ENCODE measurements around the gene COQ8B.
"Not testable (repeated sequence)": the region's sequence is repeated elsewhere in the genome, so short reads cannot be mapped to it uniquely, and the experiment has no call there.

- not testable (repeated sequence) for TF ChIP-seq EP300, POLR2AphosphoS5, POLR2A (IDR thresholded peaks at IDR 0.05)
- TF ChIP-seq, protein P1, sequence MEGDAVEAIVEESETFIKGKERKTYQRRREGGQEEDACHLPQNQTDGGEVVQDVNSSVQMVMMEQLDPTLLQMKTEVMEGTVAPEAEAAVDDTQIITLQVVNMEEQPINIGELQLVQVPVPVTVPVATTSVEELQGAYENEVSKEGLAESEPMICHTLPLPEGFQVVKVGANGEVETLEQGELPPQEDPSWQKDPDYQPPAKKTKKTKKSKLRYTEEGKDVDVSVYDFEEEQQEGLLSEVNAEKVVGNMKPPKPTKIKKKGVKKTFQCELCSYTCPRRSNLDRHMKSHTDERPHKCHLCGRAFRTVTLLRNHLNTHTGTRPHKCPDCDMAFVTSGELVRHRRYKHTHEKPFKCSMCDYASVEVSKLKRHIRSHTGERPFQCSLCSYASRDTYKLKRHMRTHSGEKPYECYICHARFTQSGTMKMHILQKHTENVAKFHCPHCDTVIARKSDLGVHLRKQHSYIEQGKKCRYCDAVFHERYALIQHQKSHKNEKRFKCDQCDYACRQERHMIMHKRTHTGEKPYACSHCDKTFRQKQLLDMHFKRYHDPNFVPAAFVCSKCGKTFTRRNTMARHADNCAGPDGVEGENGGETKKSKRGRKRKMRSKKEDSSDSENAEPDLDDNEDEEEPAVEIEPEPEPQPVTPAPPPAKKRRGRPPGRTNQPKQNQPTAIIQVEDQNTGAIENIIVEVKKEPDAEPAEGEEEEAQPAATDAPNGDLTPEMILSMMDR (IDR thresholded peaks at IDR 0.05), result not testable (repeated sequence)
These were observed 13.4 kb upstream of the COQ8B start for GRCh38 chr19:40730065-40730464.

Measured in upper lobe of left lung (tissue), 4 donors.